WI38 (cell line): Measurements from ENCODE around the gene PCBP3.
"Not testable (repeated sequence)": the region's sequence is repeated elsewhere in the genome, so short reads cannot be mapped to it uniquely, and the experiment has no call there.

ENCODE experiments used
- H3K4me3 ChIP-seq: 2 replicates; pipeline ENCODE4 v1.5.1; 2011; ENCODE audit warnings: low read depth, mild to moderate bottlenecking, control low read depth, low read length
- TF ChIP-seq, protein P1 (sequence below): IDR thresholded peaks from 2 replicates; pipeline ENCODE4 v1.5.1; 2012; ENCODE audit warnings: low read depth, mild to moderate bottlenecking, control low read depth, low read length

PCBP3 gene

GRCh38 chr21:45950740-45951515, 307.4 kb downstream of the PCBP3 start:
- no peak overlapping the region for H3K4me3 ChIP-seq
- TF ChIP-seq, protein P1, sequence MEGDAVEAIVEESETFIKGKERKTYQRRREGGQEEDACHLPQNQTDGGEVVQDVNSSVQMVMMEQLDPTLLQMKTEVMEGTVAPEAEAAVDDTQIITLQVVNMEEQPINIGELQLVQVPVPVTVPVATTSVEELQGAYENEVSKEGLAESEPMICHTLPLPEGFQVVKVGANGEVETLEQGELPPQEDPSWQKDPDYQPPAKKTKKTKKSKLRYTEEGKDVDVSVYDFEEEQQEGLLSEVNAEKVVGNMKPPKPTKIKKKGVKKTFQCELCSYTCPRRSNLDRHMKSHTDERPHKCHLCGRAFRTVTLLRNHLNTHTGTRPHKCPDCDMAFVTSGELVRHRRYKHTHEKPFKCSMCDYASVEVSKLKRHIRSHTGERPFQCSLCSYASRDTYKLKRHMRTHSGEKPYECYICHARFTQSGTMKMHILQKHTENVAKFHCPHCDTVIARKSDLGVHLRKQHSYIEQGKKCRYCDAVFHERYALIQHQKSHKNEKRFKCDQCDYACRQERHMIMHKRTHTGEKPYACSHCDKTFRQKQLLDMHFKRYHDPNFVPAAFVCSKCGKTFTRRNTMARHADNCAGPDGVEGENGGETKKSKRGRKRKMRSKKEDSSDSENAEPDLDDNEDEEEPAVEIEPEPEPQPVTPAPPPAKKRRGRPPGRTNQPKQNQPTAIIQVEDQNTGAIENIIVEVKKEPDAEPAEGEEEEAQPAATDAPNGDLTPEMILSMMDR, result no peak

DNA sequence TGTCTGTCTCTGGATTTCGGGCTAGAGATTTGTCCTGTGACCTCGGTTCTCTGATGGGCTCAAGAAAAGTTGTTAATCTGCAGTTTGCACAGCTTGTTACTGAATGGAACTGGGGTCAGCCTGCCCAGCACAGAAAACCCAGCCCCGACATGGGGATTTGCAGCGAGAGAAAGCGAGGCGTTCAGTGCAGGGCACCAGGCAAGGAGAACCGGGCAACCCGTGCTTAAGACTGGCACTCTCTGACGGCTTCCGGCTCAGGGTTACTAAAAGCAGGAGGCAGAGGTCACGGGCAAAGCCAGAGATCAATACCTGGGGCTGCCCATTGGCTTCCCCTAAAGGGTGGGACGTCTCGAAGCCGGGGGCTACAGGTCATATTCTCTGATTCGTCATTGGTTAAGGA, 308.2 kb downstream of the PCBP3 start:
- TF ChIP-seq, protein P1, result no peak
- H3K4me3 ChIP-seq, result no peak overlapping the region

DNA sequence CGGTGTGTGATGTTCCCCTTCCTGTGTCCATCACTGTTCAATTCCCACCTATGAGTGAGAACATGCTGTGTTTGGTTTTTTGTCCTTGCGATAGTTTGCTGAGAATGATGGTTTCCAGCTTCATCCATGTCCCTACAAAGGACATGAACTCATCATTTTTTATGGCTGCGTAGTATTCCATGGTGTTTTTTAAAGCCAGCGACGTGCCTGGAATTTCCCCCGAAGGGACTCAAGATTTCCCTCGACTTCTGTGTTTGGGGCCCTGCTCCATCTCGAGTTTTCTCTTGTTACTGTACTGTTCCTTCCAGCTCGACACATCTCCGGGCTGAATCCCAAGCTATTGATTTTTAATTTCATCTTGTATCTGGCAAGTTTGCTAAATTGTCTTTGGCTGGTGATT, 309.0 kb downstream of the PCBP3 start:
- H3K4me3 ChIP-seq, result not testable (repeated sequence)

DNA sequence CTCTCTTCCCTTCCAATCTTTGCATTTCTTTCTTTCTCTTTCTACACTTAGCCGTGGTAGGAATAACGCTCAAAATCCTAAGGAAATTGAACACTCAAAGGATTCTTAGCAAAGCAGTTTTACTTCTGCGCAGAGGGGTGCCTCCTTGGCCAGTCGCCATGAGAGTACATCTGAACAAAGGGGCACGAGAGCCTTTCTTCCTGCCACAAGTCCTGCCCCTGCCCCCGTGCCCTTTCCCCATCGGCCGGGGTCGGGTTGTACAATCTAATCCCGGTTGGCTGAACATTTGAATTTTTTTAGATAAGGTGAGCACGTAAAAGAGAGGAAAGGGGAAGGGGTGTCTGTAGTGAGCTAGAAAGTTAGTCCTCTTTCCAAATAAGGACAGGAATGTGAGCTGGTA, 309.4 kb downstream of the PCBP3 start:
- TF ChIP-seq, protein P1, result no peak
- H3K4me3 ChIP-seq, result no peak overlapping the region

DNA sequence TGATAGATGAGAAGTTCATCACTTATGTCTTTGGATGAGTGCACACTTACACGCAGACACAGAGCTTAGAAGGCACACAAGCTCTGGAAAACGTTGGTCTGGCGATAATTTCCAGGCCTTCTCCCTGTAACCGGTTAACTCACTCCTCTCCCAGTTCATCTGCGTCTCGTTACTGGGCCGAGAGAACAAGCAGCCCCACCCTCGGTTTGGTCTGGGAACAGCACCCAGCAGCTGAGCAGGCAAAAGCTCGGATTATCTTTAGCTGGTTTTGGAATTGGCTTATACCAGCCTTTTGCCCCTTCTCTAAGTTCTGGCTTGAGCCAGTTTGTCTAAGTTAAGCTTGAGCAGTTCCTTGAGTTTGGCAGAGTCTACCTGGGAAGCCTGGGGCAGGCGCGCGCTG, 310.7 kb downstream of the PCBP3 start:
- TF ChIP-seq, protein P1, result no peak
- H3K4me3 ChIP-seq, result no peak overlapping the region

DNA sequence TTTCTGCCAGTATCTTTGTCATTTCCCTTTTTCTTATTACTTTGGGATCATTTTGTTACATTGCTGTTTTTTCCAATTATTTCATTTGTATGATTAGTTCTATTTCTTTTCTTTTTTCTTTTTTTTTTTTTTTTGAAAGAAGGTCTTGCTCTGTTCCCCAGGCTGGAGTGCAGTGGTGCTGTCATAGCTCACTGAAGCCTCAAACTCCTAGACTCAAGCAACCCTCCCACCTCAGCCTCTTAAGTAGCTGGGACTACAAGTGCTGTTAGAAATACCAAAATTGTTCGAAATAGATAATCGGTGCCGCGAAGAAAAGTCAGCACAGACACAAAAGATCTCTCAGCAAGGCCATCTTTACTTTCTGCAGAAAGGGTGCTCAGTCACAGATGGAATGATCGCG, 311.4 kb downstream of the PCBP3 start:
- H3K4me3 ChIP-seq, result no peak overlapping the region
- TF ChIP-seq, protein P1, result no peak

DNA sequence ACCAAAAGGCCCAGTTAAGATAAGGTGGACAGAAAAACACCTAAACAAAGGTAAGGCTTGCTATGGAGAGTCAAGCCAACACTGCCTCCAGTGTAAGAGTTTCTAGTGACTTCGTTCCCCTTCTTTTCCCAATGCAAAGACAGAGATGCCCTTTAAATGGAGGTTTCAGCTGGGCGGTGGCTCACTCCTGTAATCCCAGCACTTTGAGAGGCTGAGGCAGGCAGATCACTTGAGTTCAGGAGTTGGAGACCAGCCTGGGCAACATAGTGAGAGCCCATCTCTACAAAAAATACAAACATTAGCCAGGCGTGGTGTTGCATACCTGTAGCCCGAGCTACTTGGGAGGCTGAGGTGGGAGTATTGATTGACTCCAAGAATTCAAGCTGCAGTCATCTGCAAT, 314.0 kb downstream of the PCBP3 start:
- TF ChIP-seq, protein P1, result no peak
- H3K4me3 ChIP-seq, result no peak overlapping the region
